ENCODE measurements around the gene OMA1. TPM values are rescaled to one million over a fixed set of nuclear protein-coding genes. Genes with fewer than 3 reads are reported as not detected.

Gene OMA1
- total RNA-seq, 1 experiment from 2014 or later, result 11.9 TPM

DNA sequence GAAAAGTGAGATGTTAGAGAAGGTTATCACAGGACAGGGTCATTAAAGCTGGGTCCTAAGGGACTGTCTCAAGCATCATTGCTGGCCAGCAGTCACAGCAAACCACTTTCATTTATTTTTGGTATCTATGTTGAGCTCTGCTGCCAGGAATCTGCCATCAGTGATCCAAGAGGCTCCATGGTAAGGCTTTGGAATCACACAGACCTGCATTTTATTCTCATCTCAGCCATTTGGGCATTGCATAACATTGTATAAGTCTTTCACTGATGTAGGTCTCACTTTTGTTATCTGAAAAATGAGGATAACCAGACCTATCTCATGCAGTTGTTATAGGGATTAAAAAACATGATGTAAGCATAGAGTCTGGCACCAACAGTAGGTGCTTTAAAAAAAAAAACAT lies 77.5 kb downstream of the OMA1 start:
- BruUV-seq (replicated peaks), result no TSS peak
- CTCF ChIA-PET, result no interaction called here
- Histone ChIP-seq H3K4me3 (ENCODE audit: low read depth, low read length, poor library complexity, severe bottlenecking) (no peak overlapping the region), H3K4me1 (ENCODE audit: insufficient read depth, low read length, poor library complexity, severe bottlenecking) (no peaks in the 10 kb centered on the region), H3K27me3 (replicated peaks; ENCODE audit: insufficient read depth, low read depth, low read length, poor library complexity) (no peaks in the 10 kb centered on the region), H3K27ac (ENCODE audit: low read depth, low read length, poor library complexity, severe bottlenecking) (no peak overlapping the region), H3K36me3 (ENCODE audit: insufficient read depth, low read length, poor library complexity, severe bottlenecking) (no peaks in the 10 kb centered on the region), H3K9me3 (ENCODE audit: low read depth, low read length, poor library complexity, severe bottlenecking) (no peaks in the 10 kb centered on the region)
- DNase-seq (ENCODE audit: low spot score), result no peak
- TF ChIP-seq EZH2 (IDR thresholded peaks at IDR 0.05; ENCODE audit: borderline replicate concordance, low read depth, low read length, poor library complexity, severe bottlenecking), result no peak
- TF ChIP-seq, protein P1, sequence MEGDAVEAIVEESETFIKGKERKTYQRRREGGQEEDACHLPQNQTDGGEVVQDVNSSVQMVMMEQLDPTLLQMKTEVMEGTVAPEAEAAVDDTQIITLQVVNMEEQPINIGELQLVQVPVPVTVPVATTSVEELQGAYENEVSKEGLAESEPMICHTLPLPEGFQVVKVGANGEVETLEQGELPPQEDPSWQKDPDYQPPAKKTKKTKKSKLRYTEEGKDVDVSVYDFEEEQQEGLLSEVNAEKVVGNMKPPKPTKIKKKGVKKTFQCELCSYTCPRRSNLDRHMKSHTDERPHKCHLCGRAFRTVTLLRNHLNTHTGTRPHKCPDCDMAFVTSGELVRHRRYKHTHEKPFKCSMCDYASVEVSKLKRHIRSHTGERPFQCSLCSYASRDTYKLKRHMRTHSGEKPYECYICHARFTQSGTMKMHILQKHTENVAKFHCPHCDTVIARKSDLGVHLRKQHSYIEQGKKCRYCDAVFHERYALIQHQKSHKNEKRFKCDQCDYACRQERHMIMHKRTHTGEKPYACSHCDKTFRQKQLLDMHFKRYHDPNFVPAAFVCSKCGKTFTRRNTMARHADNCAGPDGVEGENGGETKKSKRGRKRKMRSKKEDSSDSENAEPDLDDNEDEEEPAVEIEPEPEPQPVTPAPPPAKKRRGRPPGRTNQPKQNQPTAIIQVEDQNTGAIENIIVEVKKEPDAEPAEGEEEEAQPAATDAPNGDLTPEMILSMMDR (conservative IDR thresholded peaks at IDR 0.05; ENCODE audit: low read depth, low read length), result no peak
- intact Hi-C loops (cut with micrococcal nuclease; ENCODE audit: unreplicated experiment), result no loop called here
- POLR2A ChIA-PET (ENCODE audit: low non-redundant PET), result no interaction called here

DNA sequence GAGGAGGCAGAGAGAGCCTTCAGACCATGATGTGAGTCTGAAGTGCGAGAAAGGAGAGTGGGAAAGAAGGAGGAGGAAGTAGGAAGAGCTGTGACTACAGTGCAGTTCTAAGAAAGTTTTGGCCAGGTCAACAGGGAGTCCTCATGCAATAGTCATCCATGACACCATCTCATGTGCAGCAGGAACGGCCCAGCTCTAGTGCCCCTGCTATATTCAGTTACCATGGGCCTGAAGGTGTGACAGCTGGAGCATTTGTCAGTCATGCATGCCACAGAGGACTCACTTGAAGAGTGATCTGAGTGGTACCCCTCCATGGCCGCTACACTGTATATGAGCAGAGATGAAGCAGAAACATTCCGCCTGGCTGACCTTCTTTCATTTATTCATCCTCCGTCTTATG lies 77.9 kb downstream of the OMA1 start:
- TF ChIP-seq, protein P1 (conservative IDR thresholded peaks at IDR 0.05; ENCODE audit: low read depth, low read length), result no peak
- no peak for TF ChIP-seq EZH2 (IDR thresholded peaks at IDR 0.05; ENCODE audit: borderline replicate concordance, low read depth, low read length, poor library complexity, severe bottlenecking)
- POLR2A ChIA-PET (ENCODE audit: low non-redundant PET), result no interaction called here
- no TSS peak for BruUV-seq (replicated peaks)
- Histone ChIP-seq H3K27ac (ENCODE audit: low read depth, low read length, poor library complexity, severe bottlenecking) (no peak overlapping the region), H3K27me3 (replicated peaks; ENCODE audit: insufficient read depth, low read depth, low read length, poor library complexity) (no peaks in the 10 kb centered on the region), H3K4me3 (ENCODE audit: low read depth, low read length, poor library complexity, severe bottlenecking) (no peak overlapping the region), H3K36me3 (ENCODE audit: insufficient read depth, low read length, poor library complexity, severe bottlenecking) (no peaks in the 10 kb centered on the region), H3K9me3 (ENCODE audit: low read depth, low read length, poor library complexity, severe bottlenecking) (no peaks in the 10 kb centered on the region), H3K4me1 (ENCODE audit: insufficient read depth, low read length, poor library complexity, severe bottlenecking) (no peaks in the 10 kb centered on the region)
- CTCF ChIA-PET, result no interaction called here
- DNase-seq (ENCODE audit: low spot score), result no peak
- intact Hi-C loops (cut with micrococcal nuclease; ENCODE audit: unreplicated experiment), result no loop called here

GRCh38 chr1:58466630-58467241 lies 79.8 kb downstream of the OMA1 start:
- intact Hi-C loops (cut with micrococcal nuclease; ENCODE audit: unreplicated experiment), result no loop called here
- BruUV-seq (replicated peaks), result no TSS peak
- Histone ChIP-seq H3K9me3 (ENCODE audit: low read depth, low read length, poor library complexity, severe bottlenecking) (no peaks in the 10 kb centered on the region), H3K27ac (ENCODE audit: low read depth, low read length, poor library complexity, severe bottlenecking) (no peak overlapping the region), H3K4me1 (ENCODE audit: insufficient read depth, low read length, poor library complexity, severe bottlenecking) (no peaks in the 10 kb centered on the region), H3K36me3 (ENCODE audit: insufficient read depth, low read length, poor library complexity, severe bottlenecking) (no peaks in the 10 kb centered on the region), H3K4me3 (ENCODE audit: low read depth, low read length, poor library complexity, severe bottlenecking) (no peak overlapping the region), H3K27me3 (replicated peaks; ENCODE audit: insufficient read depth, low read depth, low read length, poor library complexity) (no peaks in the 10 kb centered on the region)
- TF ChIP-seq, protein P1 (conservative IDR thresholded peaks at IDR 0.05; ENCODE audit: low read depth, low read length), result no peak
- TF ChIP-seq EZH2 (IDR thresholded peaks at IDR 0.05; ENCODE audit: borderline replicate concordance, low read depth, low read length, poor library complexity, severe bottlenecking), result no peak
- POLR2A ChIA-PET (ENCODE audit: low non-redundant PET), result no interaction called here
- CTCF ChIA-PET, result no interaction called here
- no peak for DNase-seq (ENCODE audit: low spot score)

Measured in A673 (cell line).